Type B pancreatic cell (in vitro differentiated cells): Measurements from ENCODE around the gene IL3RA. TPM values are rescaled to one million over a fixed set of nuclear protein-coding genes. Genes with fewer than 3 reads are reported as not detected.

Source experiments
- DNase-seq: peaks from one replicate; pipeline ENCODE4 v3.0.0; 2021; ENCODE audit warnings: mixed read lengths; ENCODE audit not compliant: unreplicated experiment; ENCODE audit errors: extremely low spot score
- H3K27ac Mint-ChIP-seq: 2 replicates; pipeline ENCODE4 v1.8.0; 2021; ENCODE audit warnings: mild to moderate bottlenecking, mixed read lengths
- H3K27me3 Mint-ChIP-seq: 2 replicates; pipeline ENCODE4 v1.8.0; 2021; ENCODE audit warnings: mixed read lengths
- H3K36me3 Mint-ChIP-seq: 2 replicates; pipeline ENCODE4 v1.8.0; 2021; ENCODE audit warnings: mixed read lengths
- H3K4me1 Mint-ChIP-seq: one replicate; pipeline ENCODE4 v1.8.0; 2021; ENCODE audit warnings: mixed read lengths; ENCODE audit not compliant: unreplicated experiment
- H3K4me3 Mint-ChIP-seq: 2 replicates; pipeline ENCODE4 v1.8.0; 2021; ENCODE audit warnings: mild to moderate bottlenecking, mixed read lengths
- H3K9me3 Mint-ChIP-seq: 2 replicates; pipeline ENCODE4 v1.8.0; 2021; ENCODE audit warnings: mixed read lengths
- CTCF ChIP-seq: fragments of 200-600 bp; sonication (generic); conservative IDR thresholded peaks from 2 replicates; pipeline ENCODE4 v1.5.0; 2021; ENCODE audit warnings: antibody characterized with exemption, mild to moderate bottlenecking
- total RNA-seq: library from RNA; stranded (reverse); gene quantifications from 2 replicates; pipeline ENCODE4 v1.2.1, GENCODE V29; 2021; ENCODE audit warnings: low replicate concordance

Gene IL3RA
- total RNA-seq, 1 donor from 2014 or later = not detected

GRCh38 chrX:1412551-1413161 lies 76.1 kb downstream of the IL3RA start:
- H3K9me3 Mint-ChIP-seq = no peaks in the 10 kb centered on the region
- no peak overlapping the region for H3K4me3 Mint-ChIP-seq
- no peak for TF ChIP-seq CTCF
- no peak for DNase-seq
- H3K4me1 Mint-ChIP-seq = no peaks in the 10 kb centered on the region
- H3K27ac Mint-ChIP-seq = no peak overlapping the region
- H3K27me3 Mint-ChIP-seq = no peaks in the 10 kb centered on the region
- H3K36me3 Mint-ChIP-seq = peaks cover 10% of the 10 kb centered on the region

GRCh38 chrX:1416327-1416784 lies 79.8 kb downstream of the IL3RA start:
- TF ChIP-seq CTCF = no peak
- Mint-ChIP-seq H3K27ac (no peak overlapping the region), H3K36me3 (peaks cover 22% of the 10 kb centered on the region), H3K4me3 (no peak overlapping the region), H3K4me1 (no peaks in the 10 kb centered on the region), H3K9me3 (no peaks in the 10 kb centered on the region), H3K27me3 (no peaks in the 10 kb centered on the region)
- DNase-seq = no peak

- Mint-ChIP-seq H3K27me3 (no peaks in the 10 kb centered on the region), H3K4me1 (no peaks in the 10 kb centered on the region), H3K36me3 (peaks cover 28% of the 10 kb centered on the region)
Observed at GRCh38 chrX:1416965-1417760, 80.6 kb downstream of the IL3RA start.

GRCh38 chrX:1417921-1418771 lies 81.6 kb downstream of the IL3RA start:
- Mint-ChIP-seq H3K9me3 (no peaks in the 10 kb centered on the region), H3K27me3 (no peaks in the 10 kb centered on the region), H3K27ac (no peak overlapping the region), H3K4me3 (no peak overlapping the region), H3K36me3 (peaks cover 30% of the 10 kb centered on the region), H3K4me1 (no peaks in the 10 kb centered on the region)
- TF ChIP-seq CTCF = no peak
- DNase-seq = no peak

More at GRCh38 chrX:1416965-1417760, 80.6 kb downstream of the IL3RA start:
- Mint-ChIP-seq H3K4me3 (no peak overlapping the region), H3K27ac (no peak overlapping the region), H3K9me3 (no peaks in the 10 kb centered on the region)
- TF ChIP-seq CTCF = no peak
- DNase-seq = no peak

- no peaks in the 10 kb centered on the region for H3K27me3 Mint-ChIP-seq
- peaks cover 29% of the 10 kb centered on the region for H3K36me3 Mint-ChIP-seq
- no peak for DNase-seq
- no peak for TF ChIP-seq CTCF
- no peaks in the 10 kb centered on the region for H3K9me3 Mint-ChIP-seq
- H3K27ac Mint-ChIP-seq = no peak overlapping the region
- H3K4me1 Mint-ChIP-seq = no peaks in the 10 kb centered on the region
- no peak overlapping the region for H3K4me3 Mint-ChIP-seq
Observed at GRCh38 chrX:1418901-1419544, 82.4 kb downstream of the IL3RA start.
